ENCODE results near the gene CDNF.

DNA sequence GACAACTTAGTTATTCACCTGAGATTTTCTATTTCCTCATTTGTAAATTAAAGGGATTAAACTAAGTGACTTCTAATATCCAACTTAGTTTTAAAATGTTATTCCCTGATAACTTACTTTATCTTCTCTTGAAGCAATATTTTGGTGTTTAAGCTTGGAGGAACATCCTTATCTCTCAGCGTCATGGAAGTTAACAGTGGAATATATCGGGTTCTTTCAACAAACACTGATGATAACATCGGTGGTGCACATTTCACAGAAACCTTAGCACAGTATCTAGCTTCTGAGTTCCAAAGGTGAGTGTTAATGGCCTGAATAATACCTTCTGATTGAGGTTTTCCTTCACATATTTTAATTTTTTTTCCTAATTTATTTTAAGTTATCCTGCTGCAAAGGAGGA lies 14.4 kb upstream of the CDNF start:
- no peak for TF ChIP-seq POLR2A (IDR thresholded peaks at IDR 0.05; ENCODE audit: low read length)
- no peak for TF ChIP-seq GATA1 (IDR thresholded peaks at IDR 0.05; ENCODE audit: low read depth, low read length)
